Stomach smooth muscle (tissue), 2 donors: Measurements from ENCODE around the gene INTS4.
"Not testable (repeated sequence)": the region's sequence is repeated elsewhere in the genome, so short reads cannot be mapped to it uniquely, and the experiment has no call there.

Experiments
- H3K27ac ChIP-seq: one replicate; pipeline ENCODE4 v1.7.0; 2013; ENCODE audit warnings: mild to moderate bottlenecking, low read length, inconsistent platforms
- H3K27me3 ChIP-seq, 2 donors: one replicate each; pipeline ENCODE4 v1.7.0; 2013; ENCODE audit warnings: low read length in 2 of 2; ENCODE audit not compliant: insufficient read depth in 2 of 2, control insufficient read depth in 1 of 2
- H3K36me3 ChIP-seq, 2 donors: one replicate each; pipeline ENCODE4 v1.7.0; 2013; ENCODE audit warnings: low read length in 2 of 2; ENCODE audit not compliant: control insufficient read depth in 2 of 2, insufficient read depth in 2 of 2
- H3K4me1 ChIP-seq: one replicate; pipeline ENCODE4 v1.7.0; 2013; ENCODE audit warnings: low read length; ENCODE audit not compliant: control insufficient read depth, insufficient read depth
- H3K4me3 ChIP-seq, 2 donors: one replicate each; pipeline ENCODE4 v1.7.0; 2013; ENCODE audit warnings: low read length in 2 of 2
- H3K9ac ChIP-seq, 2 donors: one replicate each; pipeline ENCODE4 v1.7.0; 2013; ENCODE audit warnings: low read length in 2 of 2, mild to moderate bottlenecking in 1 of 2
- H3K9me3 ChIP-seq, 2 donors: one replicate each; pipeline ENCODE4 v1.7.0; 2013; ENCODE audit warnings: low read length in 2 of 2; ENCODE audit not compliant: control insufficient read depth in 2 of 2
- donor health status: healthy.
- donor health status: Pancreatic carcinoma.

Gene INTS4

GRCh38 chr11:77943296-77943695 lies 51.2 kb downstream of the INTS4 start:
- not testable (repeated sequence) for H3K4me3 ChIP-seq, H3K27ac ChIP-seq, H3K36me3 ChIP-seq, H3K27me3 ChIP-seq, H3K4me1 ChIP-seq, H3K9me3 ChIP-seq, H3K9ac ChIP-seq

DNA sequence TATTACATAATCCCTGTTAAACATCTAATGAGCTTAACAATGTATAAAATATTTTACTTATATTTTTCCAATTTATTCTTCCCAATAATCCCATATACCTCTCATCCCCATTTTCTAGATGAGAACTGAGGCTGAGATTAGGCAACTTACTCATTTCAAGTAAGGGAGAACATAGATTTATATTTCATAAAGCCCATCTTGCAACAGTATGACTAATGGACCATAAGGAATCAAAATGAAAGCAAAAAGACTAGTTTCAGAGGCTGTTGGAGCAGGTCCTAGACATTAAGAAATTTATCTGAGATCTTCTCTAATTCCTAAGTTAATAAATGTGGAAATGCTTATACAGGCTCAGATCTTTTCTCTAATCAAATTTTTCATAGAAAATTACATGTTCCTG lies 52.0 kb downstream of the INTS4 start:
- H3K27me3 ChIP-seq, H3K4me1 ChIP-seq, H3K9ac ChIP-seq, H3K9me3 ChIP-seq, H3K27ac ChIP-seq, H3K36me3 ChIP-seq, H3K4me3 ChIP-seq: not testable (repeated sequence)

DNA sequence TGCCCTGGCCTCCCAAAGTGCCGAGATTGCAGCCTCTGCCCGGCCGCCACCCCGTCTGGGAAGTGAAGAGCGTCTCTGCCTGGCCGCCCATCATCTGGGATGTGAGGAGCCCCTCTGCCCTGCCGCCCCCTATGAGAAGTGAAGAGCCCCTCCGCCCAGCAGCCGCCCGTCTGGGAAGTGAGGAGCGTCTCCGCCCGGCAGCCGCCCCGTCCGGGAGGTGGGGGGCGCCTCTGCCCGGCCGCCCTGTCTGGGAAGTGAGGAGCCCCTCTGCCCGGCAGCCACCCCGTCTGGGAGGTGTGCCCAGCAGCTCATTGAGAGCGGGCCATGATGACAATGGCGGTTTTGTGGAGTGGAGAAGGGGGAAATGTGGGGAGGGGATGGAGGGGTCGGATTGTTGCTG lies 60.9 kb downstream of the INTS4 start:
- H3K9ac ChIP-seq, H3K9me3 ChIP-seq, H3K4me1 ChIP-seq, H3K36me3 ChIP-seq, H3K27me3 ChIP-seq, H3K4me3 ChIP-seq, H3K27ac ChIP-seq: not testable (repeated sequence)

GRCh38 chr11:77930334-77931208 lies 63.9 kb downstream of the INTS4 start:
- H3K27ac ChIP-seq, H3K9ac ChIP-seq, H3K9me3 ChIP-seq, H3K4me3 ChIP-seq, H3K27me3 ChIP-seq, H3K36me3 ChIP-seq, H3K4me1 ChIP-seq: not testable (repeated sequence)

GRCh38 chr11:77917713-77918112 lies 76.8 kb downstream of the INTS4 start:
- not testable (repeated sequence) for H3K36me3 ChIP-seq, H3K9ac ChIP-seq, H3K27me3 ChIP-seq, H3K4me1 ChIP-seq, H3K27ac ChIP-seq, H3K9me3 ChIP-seq, H3K4me3 ChIP-seq

DNA sequence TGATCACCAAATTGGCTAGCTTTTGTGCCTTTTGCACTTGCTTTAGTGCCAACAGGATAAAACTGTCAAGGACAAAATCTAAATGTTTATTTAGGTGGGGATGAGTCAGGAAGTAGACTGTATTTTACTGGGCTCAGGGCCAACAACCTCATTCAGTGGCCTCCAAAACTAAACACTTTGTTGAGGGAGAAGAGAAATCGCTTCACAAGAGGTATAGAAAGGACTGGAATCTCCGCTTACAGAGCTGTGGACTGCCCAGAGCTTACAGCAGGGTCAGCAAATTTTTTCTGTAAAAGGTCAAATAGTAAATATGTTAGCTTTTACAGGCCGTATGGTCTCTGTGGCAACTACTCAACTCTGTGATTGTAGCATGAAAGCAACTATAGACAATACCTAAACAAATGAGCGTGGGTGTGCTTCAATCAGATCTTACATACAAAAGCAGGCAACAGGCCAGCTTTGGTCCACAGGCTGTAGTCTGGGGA lies 80.1 kb downstream of the INTS4 start:
- not testable (repeated sequence) for H3K4me1 ChIP-seq, H3K9me3 ChIP-seq, H3K27me3 ChIP-seq, H3K27ac ChIP-seq, H3K36me3 ChIP-seq, H3K4me3 ChIP-seq, H3K9ac ChIP-seq

DNA sequence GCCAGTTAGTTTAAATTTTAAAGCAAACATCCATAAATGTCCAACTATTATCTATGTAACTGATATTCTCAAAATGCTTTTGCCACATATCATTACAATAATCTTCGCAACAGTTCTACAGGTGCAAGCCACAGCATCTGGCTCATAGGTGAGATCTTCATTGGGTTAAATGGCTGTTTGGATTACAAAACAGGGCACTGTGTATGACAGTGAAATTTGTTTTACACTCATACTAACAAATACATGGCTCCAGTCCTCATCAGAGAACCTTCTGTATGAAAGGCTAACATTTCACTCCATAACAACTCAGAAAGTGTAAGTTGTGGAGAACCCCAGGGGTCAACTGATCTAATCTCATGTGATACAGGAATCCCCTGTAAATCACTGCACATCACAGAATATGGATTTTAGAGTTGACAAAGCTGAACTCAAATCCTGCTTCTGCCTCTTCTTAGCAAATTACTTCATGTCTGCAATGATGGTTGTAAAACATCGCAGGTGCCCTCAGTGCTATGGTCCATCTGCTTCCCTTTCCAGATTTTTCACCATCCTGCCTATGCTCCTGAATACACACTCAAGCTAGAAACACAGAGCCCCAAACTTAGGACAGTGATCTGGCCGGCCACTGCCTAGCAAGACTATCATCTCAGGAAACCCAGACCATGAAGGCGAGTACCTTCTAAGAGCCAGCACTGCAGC lies 80.7 kb downstream of the INTS4 start:
- H3K27me3 ChIP-seq, H3K36me3 ChIP-seq, H3K9ac ChIP-seq, H3K27ac ChIP-seq, H3K9me3 ChIP-seq, H3K4me1 ChIP-seq: not testable (repeated sequence)
- H3K4me3 ChIP-seq: peak overlapping the region in 1 of 2 donors; percentile 15

DNA sequence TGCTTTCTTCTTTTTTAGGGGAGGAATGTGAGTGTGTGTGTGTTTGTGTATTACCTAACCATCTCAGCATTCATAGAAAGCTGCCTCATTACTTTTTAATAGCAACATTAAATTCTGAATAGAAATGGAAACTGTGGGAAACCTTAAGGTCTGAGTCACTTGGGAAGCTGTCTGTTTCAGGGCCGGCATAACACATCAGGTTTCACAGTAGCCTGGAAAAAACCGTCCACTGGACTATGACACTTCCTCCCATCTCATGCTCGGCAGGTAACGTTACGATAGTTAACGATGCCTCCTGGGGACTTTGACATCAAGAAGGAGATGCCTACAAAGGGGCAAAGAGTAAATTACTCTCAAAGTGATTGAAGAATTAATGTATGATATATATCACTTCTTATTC lies 83.6 kb downstream of the INTS4 start:
- H3K36me3 ChIP-seq, H3K4me1 ChIP-seq, H3K9me3 ChIP-seq, H3K27ac ChIP-seq, H3K27me3 ChIP-seq, H3K9ac ChIP-seq, H3K4me3 ChIP-seq: not testable (repeated sequence)

- H3K27me3 ChIP-seq: no peaks in the 10 kb centered on the region
- H3K4me3 ChIP-seq: no peak overlapping the region
- no peaks in the 10 kb centered on the region for H3K9me3 ChIP-seq
- no peak overlapping the region for H3K9ac ChIP-seq
- peaks cover 2 to 9% of the 10 kb centered on the region in 2 donors for H3K36me3 ChIP-seq
- H3K27ac ChIP-seq: no peak overlapping the region
- H3K4me1 ChIP-seq: peaks cover under 1% of the 10 kb centered on the region
Measured at GRCh38 chr11:77909277-77909676, 85.2 kb downstream of the INTS4 start.

GRCh38 chr11:77908835-77909234 lies 85.6 kb downstream of the INTS4 start:
- no peaks in the 10 kb centered on the region for H3K9me3 ChIP-seq
- no peaks in the 10 kb centered on the region for H3K4me1 ChIP-seq
- H3K4me3 ChIP-seq: no peak overlapping the region
- no peaks in the 10 kb centered on the region for H3K27me3 ChIP-seq
- H3K36me3 ChIP-seq: peaks cover 2 to 9% of the 10 kb centered on the region in 2 donors
- no peak overlapping the region for H3K27ac ChIP-seq
- no peak overlapping the region for H3K9ac ChIP-seq

DNA sequence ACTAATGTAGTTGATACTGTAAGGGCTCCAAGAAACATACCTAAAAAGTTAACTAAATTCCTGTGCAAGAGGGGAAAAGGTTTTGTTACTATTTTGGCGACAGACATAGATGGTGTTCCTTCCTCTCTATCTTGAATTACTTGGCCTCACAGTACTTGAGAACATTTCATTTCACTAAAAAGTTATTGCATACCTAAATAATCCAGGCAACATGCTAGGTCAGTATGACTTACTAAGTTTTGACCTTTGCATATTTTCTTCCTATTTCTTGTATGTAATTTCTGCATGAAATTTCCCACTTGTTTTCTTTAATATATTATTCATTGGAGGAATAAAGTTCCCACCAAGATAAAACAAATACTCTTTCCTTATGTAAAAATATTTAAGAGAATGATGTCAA lies 99.5 kb downstream of the INTS4 start:
- H3K4me1 ChIP-seq, H3K9me3 ChIP-seq, H3K27me3 ChIP-seq, H3K36me3 ChIP-seq, H3K4me3 ChIP-seq, H3K9ac ChIP-seq, H3K27ac ChIP-seq: not testable (repeated sequence)
